ENCODE data around the gene TGFB1. TPM values are rescaled to one million over a fixed set of nuclear protein-coding genes. Genes with fewer than 3 reads are reported as not detected.

The TGFB1 gene
- total RNA-seq, 2 donors from 2014 or later = 7.7 to 14.6 TPM

GRCh38 chr19:41369769-41370168 is 16.0 kb upstream of the TGFB1 start:
- no peak for DNase-seq
- Histone ChIP-seq H3K4me1 (no peaks in the 10 kb centered on the region), H3K27ac (no peak overlapping the region), H3K36me3 (no peaks in the 10 kb centered on the region), H3K9me3 (no peaks in the 10 kb centered on the region), H3K9ac (ENCODE audit: low read depth in 2 of 2, low read length in 2 of 2) (no peak overlapping the region), H3K4me3 (no peak overlapping the region), H3K27me3 (no peaks in the 10 kb centered on the region)
- TF ChIP-seq, protein P1, sequence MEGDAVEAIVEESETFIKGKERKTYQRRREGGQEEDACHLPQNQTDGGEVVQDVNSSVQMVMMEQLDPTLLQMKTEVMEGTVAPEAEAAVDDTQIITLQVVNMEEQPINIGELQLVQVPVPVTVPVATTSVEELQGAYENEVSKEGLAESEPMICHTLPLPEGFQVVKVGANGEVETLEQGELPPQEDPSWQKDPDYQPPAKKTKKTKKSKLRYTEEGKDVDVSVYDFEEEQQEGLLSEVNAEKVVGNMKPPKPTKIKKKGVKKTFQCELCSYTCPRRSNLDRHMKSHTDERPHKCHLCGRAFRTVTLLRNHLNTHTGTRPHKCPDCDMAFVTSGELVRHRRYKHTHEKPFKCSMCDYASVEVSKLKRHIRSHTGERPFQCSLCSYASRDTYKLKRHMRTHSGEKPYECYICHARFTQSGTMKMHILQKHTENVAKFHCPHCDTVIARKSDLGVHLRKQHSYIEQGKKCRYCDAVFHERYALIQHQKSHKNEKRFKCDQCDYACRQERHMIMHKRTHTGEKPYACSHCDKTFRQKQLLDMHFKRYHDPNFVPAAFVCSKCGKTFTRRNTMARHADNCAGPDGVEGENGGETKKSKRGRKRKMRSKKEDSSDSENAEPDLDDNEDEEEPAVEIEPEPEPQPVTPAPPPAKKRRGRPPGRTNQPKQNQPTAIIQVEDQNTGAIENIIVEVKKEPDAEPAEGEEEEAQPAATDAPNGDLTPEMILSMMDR (IDR thresholded peaks at IDR 0.05) = no peak
- intact Hi-C loops (cut with DNase I) = no loop called here

GRCh38 chr19:41367848-41368301 is 14.2 kb upstream of the TGFB1 start:
- H3K4me3 ChIP-seq = no peak overlapping the region
- no peaks in the 10 kb centered on the region for H3K27me3 ChIP-seq
- no peaks in the 10 kb centered on the region for H3K9me3 ChIP-seq
- H3K27ac ChIP-seq = peak overlapping the region; percentile 41
- intact Hi-C loops (cut with DNase I) = no loop called here
- H3K4me1 ChIP-seq = peaks cover 3% of the 10 kb centered on the region
- TF ChIP-seq, protein P1 (IDR thresholded peaks at IDR 0.05) = no peak
- no peaks in the 10 kb centered on the region for H3K36me3 ChIP-seq
- H3K9ac ChIP-seq (ENCODE audit: low read depth in 2 of 2, low read length in 2 of 2) = no peak overlapping the region
- DNase-seq = no peak

DNA sequence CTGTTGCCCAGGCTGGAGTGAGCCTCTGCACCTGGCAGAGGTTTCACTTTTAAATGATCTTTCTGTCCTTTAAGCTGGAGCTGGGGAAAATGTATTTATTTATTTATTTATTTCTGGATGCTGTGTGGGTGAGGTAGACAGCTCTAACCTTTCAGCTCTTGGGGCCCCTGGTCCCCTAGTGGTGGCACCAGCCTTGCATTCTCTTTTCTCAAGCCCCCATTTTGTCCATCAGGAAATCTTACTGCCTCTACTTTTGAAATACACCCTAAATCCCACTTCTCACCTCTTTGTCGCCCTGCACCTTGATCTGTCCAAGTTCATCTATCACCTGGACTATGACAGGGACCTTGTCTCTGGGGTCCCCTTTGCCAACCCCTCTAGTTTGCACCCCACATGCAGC is 12.4 kb upstream of the TGFB1 start:
- intact Hi-C loops (cut with DNase I) = no loop called here
- Histone ChIP-seq H3K27ac (no peak overlapping the region), H3K9ac (ENCODE audit: low read depth in 2 of 2, low read length in 2 of 2) (no peak overlapping the region), H3K4me3 (no peak overlapping the region), H3K9me3 (no peaks in the 10 kb centered on the region), H3K4me1 (peaks cover 3% of the 10 kb centered on the region), H3K36me3 (no peaks in the 10 kb centered on the region), H3K27me3 (no peaks in the 10 kb centered on the region)
- DNase-seq = no peak
- TF ChIP-seq, protein P1 (IDR thresholded peaks at IDR 0.05) = no peak

DNA sequence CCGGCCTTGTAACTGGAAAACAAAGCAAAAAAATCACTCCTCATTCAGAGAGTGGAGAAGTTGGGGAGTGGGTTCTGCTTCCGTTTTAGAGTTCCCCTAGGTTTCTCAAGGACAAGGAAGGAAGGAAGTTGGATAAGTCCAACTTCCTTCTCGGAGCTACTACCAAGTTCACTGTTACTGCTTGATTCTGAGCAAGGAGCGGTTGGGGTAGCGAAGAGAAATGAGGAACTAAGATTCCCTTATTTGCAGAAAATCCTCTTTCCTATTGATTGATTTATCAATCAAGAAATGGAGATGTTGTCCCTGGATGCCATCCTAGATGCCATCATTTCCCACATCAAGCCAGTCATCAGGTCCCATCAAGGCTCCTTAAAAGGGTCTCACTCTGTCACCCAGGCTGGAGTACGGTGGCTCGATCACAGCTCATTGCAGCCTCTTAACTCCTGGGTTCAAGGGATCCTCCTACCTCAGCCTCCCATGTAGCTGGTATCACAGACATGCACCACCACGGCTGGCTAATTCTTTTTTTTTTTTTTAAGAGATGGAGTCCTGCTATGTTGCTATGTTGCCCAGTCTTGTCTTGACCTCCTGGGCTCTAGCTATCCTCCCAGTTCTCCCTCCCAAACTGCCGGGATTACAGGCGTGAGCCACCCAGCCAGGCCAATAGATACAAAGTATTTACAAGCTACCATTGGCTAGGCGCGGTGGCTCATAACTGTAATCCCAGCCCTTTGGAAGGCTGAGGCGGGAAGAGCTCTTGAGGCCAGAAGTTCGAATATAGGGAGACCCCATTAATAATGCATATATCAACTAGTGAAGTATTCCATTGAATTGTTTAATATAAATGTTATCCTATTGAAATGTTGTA is 11.0 kb upstream of the TGFB1 start:
- Histone ChIP-seq H3K9ac (ENCODE audit: low read depth in 2 of 2, low read length in 2 of 2) (peak overlapping the region; percentile 61 to 91), H3K9me3 (no peaks in the 10 kb centered on the region), H3K36me3 (no peaks in the 10 kb centered on the region), H3K4me3 (peak overlapping the region; percentile 49), H3K27me3 (no peaks in the 10 kb centered on the region), H3K27ac (peak overlapping the region; percentile 90), H3K4me1 (peaks cover 3% of the 10 kb centered on the region)
- TF ChIP-seq, protein P1 (IDR thresholded peaks at IDR 0.05) = no peak
- intact Hi-C loops (cut with DNase I) = no loop called here
- no peak for DNase-seq

DNA sequence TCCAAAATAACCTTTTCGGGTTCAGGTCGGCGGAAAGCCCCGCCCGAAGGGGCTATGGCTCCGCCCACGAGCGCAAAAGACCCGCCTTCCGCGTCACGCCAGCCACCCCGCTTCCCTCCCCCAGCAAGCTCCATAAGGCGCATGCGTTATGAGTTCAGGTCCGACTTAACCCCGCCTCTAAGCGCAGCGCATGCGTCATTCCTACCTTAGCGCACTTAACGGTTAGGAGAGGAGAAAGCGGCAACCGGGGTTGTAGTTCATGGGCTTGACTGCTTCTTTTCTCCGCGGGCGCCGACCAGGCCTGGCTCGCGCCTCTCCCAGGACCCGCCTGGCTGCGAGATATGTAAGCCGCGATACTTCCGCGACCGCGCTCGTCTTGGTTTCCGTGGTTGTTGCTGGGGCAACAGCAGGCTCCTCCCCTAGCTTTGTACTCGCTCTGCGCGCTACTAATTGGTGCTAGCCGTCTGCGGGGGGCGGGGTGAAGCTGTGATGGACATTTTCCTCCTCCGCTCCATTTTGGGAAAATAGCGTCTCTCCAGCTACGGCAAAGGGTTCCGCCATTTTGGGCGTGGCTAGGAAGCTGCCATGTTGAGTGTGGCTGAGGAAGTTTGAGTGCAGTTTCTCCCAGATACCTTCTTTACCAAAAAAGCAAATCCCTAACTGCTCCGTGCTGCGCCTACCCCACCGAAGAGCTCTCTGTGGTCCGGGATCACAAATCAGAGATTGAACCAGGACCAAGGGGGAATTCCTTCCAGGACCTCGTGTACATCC is 10.2 kb upstream of the TGFB1 start, which contains the start of gene B9D2:
B9D2 (minus strand) TSS at position 397 of the 771 bp plus-strand sequence. CDS start 630 bp downstream, outside the sequence.
- TF ChIP-seq, protein P1 (IDR thresholded peaks at IDR 0.05) = no peak
- peak within 1 kb of the TSS; percentile 49 for H3K4me3 ChIP-seq
- no peaks in the 10 kb centered on the region for H3K9me3 ChIP-seq
- peak within 1 kb of the TSS; percentile 90 for H3K27ac ChIP-seq
- peaks cover 3% of the 10 kb centered on the region for H3K4me1 ChIP-seq
- peak within 1 kb of the TSS; percentile 72 to 91 for H3K9ac ChIP-seq (ENCODE audit: low read depth in 2 of 2, low read length in 2 of 2)
- DNase-seq = peak; percentile 98
- no peaks in the 10 kb centered on the region for H3K27me3 ChIP-seq
- intact Hi-C loops (cut with DNase I) = no loop called here
- H3K36me3 ChIP-seq = no peaks in the 10 kb centered on the region
